Esophagus muscularis mucosa (tissue), 4 donors: ENCODE data around the gene CBLN1. TPM values are rescaled to one million over a fixed set of nuclear protein-coding genes. Genes with fewer than 3 reads are reported as not detected.

ENCODE experiments used
- DNase-seq: peaks from one replicate; pipeline ENCODE4 v3.0.0-alpha.2; 2017; ENCODE audit errors: extremely low spot score
- H3K27ac ChIP-seq, 4 donors: fragments of 200-600 bp; sonication (generic); replicated peaks in 1 of 4; 1 replicate in 3 of 4; 2 replicates in 1 of 4; pipeline ENCODE4 v1.5.1; 2016 to 2019; ENCODE audit warnings: mild to moderate bottlenecking in 1 of 4
- H3K27me3 ChIP-seq, 4 donors: fragments of 200-600 bp; sonication (generic); one replicate each; pipeline versions ENCODE4 v1.5.1 to v1.6.0; 2016 to 2019
- H3K36me3 ChIP-seq, 4 donors: fragments of 200-600 bp; sonication (generic); one replicate each; pipeline ENCODE4 v1.5.1; 2016 to 2019
- H3K4me1 ChIP-seq, 4 donors: fragments of 200-600 bp; sonication (generic); one replicate each; pipeline ENCODE4 v1.5.1; 2016 to 2019
- H3K4me3 ChIP-seq, 4 donors: fragments of 200-600 bp; sonication (generic); 1 replicate in 2 of 4; 2 replicates in 2 of 4; pipeline ENCODE4 v1.5.1; 2016 to 2019; ENCODE audit warnings: mild to moderate bottlenecking in 4 of 4, moderate library complexity in 1 of 4
- H3K9me3 ChIP-seq, 4 donors: fragments of 200-600 bp; sonication (generic); 1 replicate in 3 of 4; 2 replicates in 1 of 4; pipeline ENCODE4 v1.5.1; 2016 to 2019
- CTCF ChIP-seq, 3 experiments: fragments of 200-600 bp in 2 of 3; fragments of 450-650 bp in 1 of 3; sonication (generic) in 2 of 3; IDR thresholded peaks; one replicate each; pipeline ENCODE4 v1.5.1; 2017 to 2019; ENCODE audit warnings: antibody characterized with exemption in 3 of 3, mild to moderate bottlenecking in 2 of 3, moderate library complexity in 1 of 3
- EP300 ChIP-seq: sonication (generic); formaldehyde crosslinking; IDR thresholded peaks from one replicate; pipeline ENCODE4 v1.6.1; 2017; ENCODE audit warnings: antibody characterized with exemption
- POLR2A ChIP-seq: fragments of 450-650 bp; IDR thresholded peaks from one replicate; pipeline ENCODE4 v1.6.1; 2017; ENCODE audit warnings: antibody characterized with exemption, moderate library complexity, mild to moderate bottlenecking, low read depth
- POLR2AphosphoS5 ChIP-seq, 2 donors: sonication (generic); formaldehyde crosslinking; IDR thresholded peaks; one replicate each; pipeline ENCODE4 v1.6.1; 2017; ENCODE audit warnings: antibody characterized with exemption in 2 of 2
- WGBS: methylation state at CpG from one replicate; pipeline ENCODE4 v1.1.5; 2018; 5-methylcytosine and 5-hydroxymethylcytosine counted together
- intact Hi-C: fragments of 100-400 bp; cut with DNase I; formaldehyde crosslinking; loops from one replicate; pipeline ENCODE4 v1.15.1; 2023
- total RNA-seq, 4 donors: library from RNA; depleted of rRNA; stranded (reverse); fragments of >200 nt; gene quantifications; one replicate each; pipeline versions ENCODE4 v1.1.0 to v1.2.1, GENCODE V29; 2016

Gene CBLN1
- total RNA-seq, 4 donors from 2014 or later = 0.32 to 1.4 (median 0.83) TPM; not detected in 1

DNA sequence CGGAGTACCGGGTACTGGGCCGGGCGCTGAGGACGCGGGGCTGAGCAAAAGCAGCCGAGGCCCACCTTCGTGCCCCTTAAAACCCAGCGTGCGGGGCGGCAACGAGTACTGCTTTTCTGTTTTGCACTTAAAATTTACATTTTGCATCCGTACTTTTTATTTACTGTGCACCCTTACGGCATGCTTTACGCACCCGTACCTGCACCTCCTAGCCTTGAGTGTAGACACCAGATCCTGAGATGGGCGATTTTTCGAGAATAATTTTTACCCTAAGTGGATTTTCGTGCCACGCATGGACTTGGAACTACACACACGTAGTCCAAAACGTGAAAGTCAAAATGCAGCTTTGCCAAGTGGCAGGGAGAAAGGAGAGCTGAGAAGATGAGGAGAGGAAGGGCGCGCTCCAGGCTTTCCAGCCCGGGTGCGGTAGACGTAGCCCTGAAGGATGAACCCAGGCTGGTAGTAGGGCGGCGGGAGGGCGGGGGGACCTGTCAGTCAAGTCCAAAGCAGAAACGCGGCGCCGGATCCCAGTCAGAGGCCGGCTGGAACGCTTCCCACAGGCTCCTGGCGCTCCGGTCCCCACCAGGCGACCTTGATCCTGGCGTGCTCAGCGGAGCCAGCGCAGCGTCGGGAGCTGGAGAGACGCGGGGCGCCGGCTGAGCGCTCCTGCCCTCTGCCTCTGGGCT is 1.2 kb upstream of the CBLN1 start:
- H3K9me3 ChIP-seq = no peaks in the 10 kb centered on the region
- WGBS = 3% methylated on average over 44 of the region's 49 CpGs
- peak; percentile 91 for DNase-seq
- intact Hi-C loops = no loop called here
- peak overlapping the region; percentile 52 to 65 (median 56) for H3K4me3 ChIP-seq
- H3K36me3 ChIP-seq = no peaks in the 10 kb centered on the region
- peaks cover 33 to 59% (median 50%) of the 10 kb centered on the region in 4 donors for H3K4me1 ChIP-seq
- no peak overlapping the region for H3K27ac ChIP-seq
- H3K27me3 ChIP-seq = peaks cover 7 to 100% (median 58%) of the 10 kb centered on the region in 4 donors
- no peak for TF ChIP-seq POLR2A
- no peak for TF ChIP-seq EP300
- no peak for TF ChIP-seq POLR2AphosphoS5 (IDR thresholded peaks at IDR 0.05)
- TF ChIP-seq CTCF (IDR thresholded peaks at IDR 0.05) = no peak

DNA sequence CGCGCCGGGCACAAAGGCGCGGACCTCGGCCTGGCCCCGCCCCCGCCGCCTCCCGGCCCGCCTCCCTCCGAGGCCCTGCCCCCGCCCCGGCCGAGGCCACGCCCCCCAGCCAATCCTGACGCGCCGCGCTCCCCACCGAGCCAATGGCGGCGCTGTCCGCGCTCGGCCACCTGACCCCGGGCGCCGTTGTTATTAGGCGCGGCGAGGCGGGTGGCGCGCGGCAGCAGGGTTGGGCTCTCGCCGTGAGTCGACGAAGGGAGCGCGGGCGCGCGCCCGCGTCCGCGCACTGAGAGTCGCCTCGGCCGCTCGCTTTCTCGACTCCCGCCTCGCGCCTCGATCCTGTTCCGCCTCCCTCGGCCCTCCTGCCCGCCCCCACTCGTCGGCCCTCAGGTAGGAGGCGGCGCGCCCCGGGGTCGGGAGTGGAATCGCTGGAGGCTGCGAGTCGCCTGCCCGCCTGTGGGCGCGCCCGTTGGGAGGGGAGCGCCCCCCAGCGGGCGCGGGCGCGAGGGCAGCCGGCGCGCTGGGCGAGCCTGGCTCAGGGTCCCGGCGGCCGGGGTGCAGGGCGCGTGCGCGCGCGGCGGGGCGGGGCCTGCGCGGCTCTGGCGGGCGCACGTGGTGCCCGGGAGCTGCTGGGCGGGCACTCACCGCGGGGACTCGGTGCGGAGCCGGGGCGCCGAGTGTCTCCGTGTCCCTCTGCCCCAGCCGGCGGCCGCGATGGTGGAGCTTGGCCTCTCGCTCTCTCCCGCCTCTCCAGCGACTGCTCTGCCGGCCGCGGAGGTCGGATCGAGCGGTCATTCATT is 405 bp upstream of the CBLN1 start:
- H3K4me1 ChIP-seq = peaks cover 39 to 67% (median 58%) of the 10 kb centered on the region in 4 donors
- intact Hi-C loops = no loop called here

GRCh38 chr16:49280841-49281371 is 732 bp downstream of the CBLN1 start:
- no peak for TF ChIP-seq POLR2AphosphoS5 (IDR thresholded peaks at IDR 0.05)
- TF ChIP-seq EP300 = no peak
- no peak for TF ChIP-seq POLR2A
- TF ChIP-seq CTCF (IDR thresholded peaks at IDR 0.05) = no peak

More for the DNA sequence above, 405 bp upstream of the CBLN1 start:
- H3K27me3 ChIP-seq = peaks cover 7 to 100% (median 65%) of the 10 kb centered on the region in 4 donors
- no peaks in the 10 kb centered on the region for H3K36me3 ChIP-seq
- peak overlapping the region in 1 of 4 donors; percentile 48 for H3K27ac ChIP-seq
- peak overlapping the region; percentile 52 to 65 (median 56) for H3K4me3 ChIP-seq
- TF ChIP-seq POLR2AphosphoS5 (IDR thresholded peaks at IDR 0.05) = no peak
- peak in 2 of 3 experiments; percentile 7 to 23 for TF ChIP-seq CTCF (IDR thresholded peaks at IDR 0.05)
- WGBS = 3% methylated on average over 6 of the region's 124 CpGs
- H3K9me3 ChIP-seq = no peaks in the 10 kb centered on the region
- peak; percentile 90 for DNase-seq

DNA sequence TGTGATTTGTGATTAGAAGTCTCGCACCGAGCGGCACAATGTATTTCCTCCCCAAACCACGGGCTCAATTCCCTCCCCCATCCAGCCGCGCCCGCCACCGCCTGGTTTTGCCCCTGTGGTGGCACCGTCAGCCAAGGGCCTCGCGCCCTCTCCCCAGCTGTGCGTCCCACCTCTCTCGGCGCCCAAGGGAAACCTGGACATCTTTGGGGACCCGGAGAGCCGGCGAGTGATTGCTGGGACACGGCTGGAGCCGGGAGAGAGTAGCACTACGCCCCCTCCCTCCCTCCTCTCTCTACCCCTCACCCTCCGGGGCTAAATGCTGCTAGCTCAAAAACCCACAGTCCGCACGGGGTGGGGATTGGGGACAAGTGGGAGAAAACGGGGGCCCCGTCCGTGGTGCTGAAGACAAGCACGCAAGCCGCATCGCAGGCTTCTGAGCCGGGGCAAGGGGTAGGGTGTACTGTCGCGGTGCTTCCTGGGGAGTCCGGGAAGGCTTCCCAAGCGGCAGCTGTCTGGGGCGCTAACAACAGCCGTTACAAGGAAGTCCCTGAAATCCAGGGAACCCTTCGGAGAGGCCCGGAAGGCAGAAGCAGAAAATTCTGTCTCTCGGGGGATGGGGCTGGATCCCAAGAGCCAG is 1.4 kb downstream of the CBLN1 start:
- Histone ChIP-seq H3K4me1 (peaks cover 40 to 74% (median 61%) of the 10 kb centered on the region in 4 donors), H3K27ac (no peak overlapping the region), H3K36me3 (no peaks in the 10 kb centered on the region), H3K27me3 (peaks cover 7 to 100% (median 81%) of the 10 kb centered on the region in 4 donors), H3K9me3 (no peaks in the 10 kb centered on the region), H3K4me3 (no peak overlapping the region)
- peak; percentile 88 for DNase-seq
- no peak for TF ChIP-seq POLR2AphosphoS5 (IDR thresholded peaks at IDR 0.05)
- no peak for TF ChIP-seq CTCF (IDR thresholded peaks at IDR 0.05)
- TF ChIP-seq POLR2A = no peak
- no peak for TF ChIP-seq EP300
- 3% methylated on average over 39 of the region's 39 CpGs for WGBS
- intact Hi-C loops = no loop called here

More at GRCh38 chr16:49280841-49281371, 732 bp downstream of the CBLN1 start:
- intact Hi-C loops = no loop called here
- Histone ChIP-seq H3K27me3 (peaks cover 7 to 100% (median 74%) of the 10 kb centered on the region in 4 donors), H3K4me3 (peak overlapping the region; percentile 52 to 65 (median 56)), H3K4me1 (peaks cover 40 to 71% (median 60%) of the 10 kb centered on the region in 4 donors), H3K36me3 (no peaks in the 10 kb centered on the region), H3K9me3 (no peaks in the 10 kb centered on the region), H3K27ac (no peak overlapping the region)
- 0% methylated on average over 13 of the region's 37 CpGs for WGBS
- peak; percentile 90 for DNase-seq
